HepG2 (cell line): ENCODE data around the gene UGT1A4. TPM values are rescaled to one million over a fixed set of nuclear protein-coding genes. Genes with fewer than 3 reads are reported as not detected.

ENCODE experiments used
- ATAC-seq: fragments of 200-7000 bp; cut with Tn5 transposase; 3 replicates; pipeline ENCODE4 v1.9.1; 2020; ENCODE audit warnings: mild to moderate bottlenecking, moderate library complexity
- BruUV-seq: library from RNA; stranded (reverse); fragments of 400-500 nt; replicated peaks from 2 replicates; lab custom pipeline; 2021; lab: Mats Ljungman, UMichigan
- CTCF ChIA-PET: fragments of 300-600 bp; formaldehyde crosslinking; extraction: SDS; loops from one replicate; lab custom pipeline; 2021; ENCODE audit warnings: low total read pairs, inconsistent platforms, low intra/inter-chr PET ratio; lab: Yijun Ruan, JAX
- POLR2A ChIA-PET: fragments of 350-600 bp; sonication (Branson Sonifier 250); formaldehyde crosslinking; loops from one replicate; lab custom pipeline; 2020; ENCODE audit warnings: antibody characterized with exemption, inconsistent platforms; lab: Yijun Ruan, JAX
- DNase-seq: peaks from one replicate; pipeline ENCODE4 v3.0.0-alpha.2; 2015; ENCODE audit warnings: low spot score
- FAIRE-seq: peaks from 3 replicates; lab custom pipeline; 2011; peaks lifted over from hg19 to GRCh38; lab: Jason Lieb, UNC
- H2AFZ ChIP-seq: one replicate; pipeline ENCODE4 v1.6.1; 2011; ENCODE audit warnings: low read length, inconsistent platforms
- H3K27ac ChIP-seq: fragments of 300-600 bp; 3 replicates; pipeline ENCODE4 v1.8.0; 2011; ENCODE audit warnings: mixed run types, mild to moderate bottlenecking, mixed read lengths, low read length, inconsistent platforms; ENCODE audit not compliant: insufficient read depth; ENCODE audit errors: extremely low read length
- H3K27me3 ChIP-seq, 2 experiments: fragments of 200-600 bp in 1 of 2; 2 replicates in 1 of 2; 3 replicates in 1 of 2; pipeline versions ENCODE4 v1.6.0 to v1.8.0; 2011; ENCODE audit warnings: low read length in 2 of 2, mild to moderate bottlenecking in 2 of 2, moderate library complexity in 2 of 2, inconsistent platforms in 1 of 2; ENCODE audit not compliant: insufficient read depth in 2 of 2, control insufficient read depth in 1 of 2
- H3K36me3 ChIP-seq, 2 experiments: fragments of 200-600 bp in 1 of 2; replicated peaks in 1 of 2; 2 replicates in 1 of 2; 3 replicates in 1 of 2; pipeline versions ENCODE4 v1.5.1 to v1.8.0; 2011; ENCODE audit warnings: low read length in 2 of 2, inconsistent platforms in 1 of 2; ENCODE audit not compliant: insufficient read depth in 2 of 2, control insufficient read depth in 1 of 2
- H3K4me1 ChIP-seq: 2 replicates; pipeline ENCODE4 v1.5.1; 2012; ENCODE audit warnings: low read length, inconsistent platforms; ENCODE audit not compliant: insufficient read depth
- H3K4me2 ChIP-seq: 2 replicates; pipeline ENCODE4 v1.6.0; 2011; ENCODE audit warnings: low read depth, low read length, inconsistent platforms
- H3K4me3 ChIP-seq, 3 experiments: fragments of 200-600 bp in 1 of 3; sonication (generic), shearing (Covaris generic) in 1 of 3; replicated peaks in 1 of 3; 2 replicates each; pipeline ENCODE4 v1.5.1; 2011 to 2016; ENCODE audit warnings: low read length in 3 of 3, inconsistent platforms in 2 of 3, low read depth in 2 of 3, mild to moderate bottlenecking in 2 of 3, control low read depth in 1 of 3, mixed read lengths in 1 of 3; ENCODE audit not compliant: insufficient read depth in 1 of 3
- H3K79me2 ChIP-seq: one replicate; pipeline ENCODE4 v1.6.1; 2011; ENCODE audit warnings: low read length, inconsistent platforms; ENCODE audit not compliant: insufficient read depth
- H3K9ac ChIP-seq: 2 replicates; pipeline ENCODE4 v1.6.0; 2011; ENCODE audit warnings: mild to moderate bottlenecking, low read depth, low read length, inconsistent platforms; ENCODE audit not compliant: insufficient read depth
- H3K9me3 ChIP-seq: 2 replicates; pipeline ENCODE4 v1.5.1; 2012; ENCODE audit warnings: mild to moderate bottlenecking, low read length
- H4K20me1 ChIP-seq: 2 replicates; pipeline ENCODE4 v1.6.0; 2011; ENCODE audit warnings: inconsistent platforms, mild to moderate bottlenecking, low read length, moderate library complexity; ENCODE audit not compliant: insufficient read depth
- ELF4 ChIP-seq: sonication (generic); formaldehyde crosslinking; IDR thresholded peaks from 2 replicates; pipeline ENCODE4 v1.5.0; 2020; ENCODE audit warnings: missing genetic modification reagents, mild to moderate bottlenecking, moderate library complexity, borderline replicate concordance
- RARA ChIP-seq: IDR thresholded peaks from 2 replicates; pipeline ENCODE4 v1.6.1; 2016; ENCODE audit warnings: missing genetic modification reagents, missing compliant biosample characterization
- TEAD3 ChIP-seq: optimal IDR thresholded peaks from 2 replicates; pipeline ENCODE3; 2016; ENCODE audit warnings: borderline replicate concordance
- ZNF180 ChIP-seq: sonication (generic); formaldehyde crosslinking; IDR thresholded peaks from 2 replicates; pipeline ENCODE4 v1.4.0; 2020; ENCODE audit warnings: low read depth, missing genetic modification reagents, borderline replicate concordance
- ZNF30 ChIP-seq: sonication (generic); formaldehyde crosslinking; IDR thresholded peaks from 2 replicates; pipeline ENCODE4 v1.5.0; 2020; ENCODE audit warnings: mild to moderate bottlenecking, missing genetic modification reagents
- ZNF850 ChIP-seq: sonication (generic); formaldehyde crosslinking; conservative IDR thresholded peaks from 2 replicates; pipeline ENCODE4 v1.9.0; 2021; ENCODE audit warnings: mild to moderate bottlenecking, missing genetic modification reagents
- ZSCAN5A ChIP-seq: sonication (generic); formaldehyde crosslinking; IDR thresholded peaks from 2 replicates; pipeline ENCODE4 v1.8.0; 2022; ENCODE audit warnings: mild to moderate bottlenecking, missing genetic modification reagents, borderline replicate concordance
- WGBS: methylation state at CpG from one replicate; pipeline ENCODE4 v1.1.6; 2017; ENCODE audit warnings: low lambda C conversion rate; 5-methylcytosine and 5-hydroxymethylcytosine counted together
- in situ Hi-C: cut with HindIII; loops from 2 replicates; pipeline ENCODE4 v1.10.0; 2017; ENCODE audit warnings: low pct_unique_long_range_greater_than_20kb; ENCODE audit not compliant: extremely low pct_ligation_motif_present
- intact Hi-C: fragments of 100-400 bp; cut with micrococcal nuclease; formaldehyde crosslinking; loops from one replicate; pipeline ENCODE4 v1.10.0; 2022; ENCODE audit not compliant: unreplicated experiment
- polyA plus RNA-seq, 8 experiments: library from polyadenylated mRNA; depleted of rRNA in 3 of 8; stranded (reverse) in 7 of 8; unstranded in 1 of 8; fragments of >200 nt; fragmentation: Illumina TruSeq in 4 of 8; extraction: Trizol in 4 of 8; gene quantifications; 2 replicates each; pipeline versions ENCODE4 v1.2.1 to v1.2.3, GENCODE V29; 2011 to 2016; ENCODE audit warnings: low read depth in 4 of 8, missing spikeins in 1 of 8, mixed read lengths in 1 of 8; ENCODE audit not compliant: insufficient read depth in 1 of 8
- total RNA-seq, 5 experiments: library from RNA; depleted of rRNA; stranded (reverse); fragments of >200 nt; fragmentation: Illumina TruSeq; extraction: Trizol; gene quantifications; 2 replicates each; pipeline ENCODE4 v1.2.3, GENCODE V29; 2016; ENCODE audit warnings: low read depth in 1 of 5

Gene UGT1A4
- total and polyA plus RNA-seq, 2 of the 13 experiments (the other 11 are each of a cell fraction or from before 2014, with no cell fraction given), result not detected

- TF ChIP-seq ZNF850 (CRISPR knock-in tag) (0 out of 2 replicates have a peak, but pooled peaks have one; percentile 3), ELF4 (CRISPR knock-in tag) (0 out of 2 replicates have a peak, but pooled peaks have one; percentile 37)
These were observed 27.3 kb downstream of the UGT1A4 start (continued) for GRCh38 chr2:233745838-233746237.

DNA sequence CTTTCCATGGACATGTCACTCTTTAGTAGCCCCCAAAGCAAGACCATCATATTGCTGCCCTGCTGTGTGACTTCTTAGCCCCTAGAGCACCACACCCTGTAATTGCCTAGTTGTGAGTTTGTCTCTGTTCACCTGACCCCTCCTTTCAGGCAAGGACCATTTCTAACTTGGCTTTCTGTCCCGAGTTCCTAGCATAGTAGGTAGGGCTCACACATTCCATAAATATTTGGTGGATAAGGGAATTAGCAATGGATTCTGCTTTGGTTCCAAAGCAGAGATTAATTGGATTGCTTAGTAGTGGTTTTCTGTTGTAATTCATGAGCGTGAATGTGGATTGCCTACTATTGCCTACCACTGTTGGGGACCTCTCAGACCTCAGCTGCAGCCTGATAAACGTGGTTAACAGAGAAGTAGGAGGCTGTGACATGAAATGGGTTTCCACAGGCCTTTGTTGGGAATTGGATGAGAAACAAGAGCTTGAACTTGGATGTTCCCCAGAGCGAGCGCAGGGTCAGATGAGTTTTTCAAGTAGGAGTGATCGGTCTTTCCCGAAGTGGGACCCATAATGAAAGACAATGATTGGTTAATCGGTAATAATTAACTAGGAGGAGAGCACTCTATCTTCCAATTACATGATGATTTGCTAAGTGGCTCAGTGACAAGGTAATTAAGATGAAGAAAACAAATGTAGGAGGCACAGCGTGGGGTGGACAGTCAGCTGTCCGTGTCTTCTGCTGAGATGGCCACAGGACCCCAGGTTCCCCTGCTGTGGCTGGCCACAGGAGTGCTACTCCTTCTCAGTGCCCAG lies 28.1 kb downstream of the UGT1A4 start:
- no peak overlapping the region for H3K9ac ChIP-seq
- H3K79me2 ChIP-seq, result no peaks in the 10 kb centered on the region
- no peak overlapping the region for H3K27ac ChIP-seq
- POLR2A ChIA-PET, result interaction anchor here (1.6 kb wide), 1 partner anchor 11 kb away, joined by 9 read pairs; no protein-coding TSS in a partner anchor
- no peaks in the 10 kb centered on the region for H3K36me3 ChIP-seq
- no peak for DNase-seq
- no peak for FAIRE-seq
- no peak overlapping the region for H2AFZ ChIP-seq
- H4K20me1 ChIP-seq, result no peaks in the 10 kb centered on the region
- no peak for TF ChIP-seq ZNF180
- no peak for TF ChIP-seq ZNF30
- peak; percentile 49 for TF ChIP-seq TEAD3
- 0 out of 2 replicates have a peak, but pooled peaks have one; percentile 5 for TF ChIP-seq RARA
- no peak for TF ChIP-seq ZSCAN5A (CRISPR knock-in tag)
- H3K27me3 ChIP-seq, result peaks cover 1 to 64% of the 10 kb centered on the region in 2 experiments; a peak in 4 of 5 replicates
- in situ Hi-C loops (no loop called here), intact Hi-C loops (no loop called here)
- CTCF ChIA-PET, result no interaction called here
- H3K9me3 ChIP-seq, result peaks cover 24% of the 10 kb centered on the region
- 0 out of 2 replicates have a peak overlapping the region, but pooled peaks have one; percentile 54 for H3K4me2 ChIP-seq
- H3K4me3 ChIP-seq, result no peak overlapping the region
- BruUV-seq, result no TSS peak
- WGBS, result 76% methylated on average over 10 of the region's 10 CpGs
- no peak for ATAC-seq
- H3K4me1 ChIP-seq, result peaks cover 27% of the 10 kb centered on the region
